HG03565 (cell line): ENCODE measurements around the gene FBP1.
"Not testable (repeated sequence)": the region's sequence is repeated elsewhere in the genome, so short reads cannot be mapped to it uniquely, and the experiment has no call there.

ENCODE experiments used
- ATAC-seq: cut with Tn5 transposase; IDR thresholded peaks from one replicate; pipeline ENCODE4 v1.9.1; 2021; ENCODE audit warnings: mild to moderate bottlenecking, moderate library complexity; ENCODE audit not compliant: unreplicated experiment

FBP1 gene

GRCh38 chr9:94586316-94586715 lies 53.0 kb downstream of the FBP1 start:
- ATAC-seq, result no peak

- no peak for ATAC-seq
These were observed 54.8 kb downstream of the FBP1 start for GRCh38 chr9:94584555-94584954.

- ATAC-seq, result no peak
These were observed 57.6 kb downstream of the FBP1 start for GRCh38 chr9:94581728-94582127.

GRCh38 chr9:94577571-94577970 lies 61.7 kb downstream of the FBP1 start:
- ATAC-seq, result no peak

- no peak for ATAC-seq
These were observed 62.3 kb downstream of the FBP1 start for GRCh38 chr9:94577036-94577435.

GRCh38 chr9:94576131-94576530 lies 63.2 kb downstream of the FBP1 start:
- no peak for ATAC-seq

GRCh38 chr9:94568972-94569712 lies 70.2 kb downstream of the FBP1 start:
- no peak for ATAC-seq

GRCh38 chr9:94568250-94568889 lies 70.9 kb downstream of the FBP1 start:
- no peak for ATAC-seq

GRCh38 chr9:94567271-94567670 lies 72.0 kb downstream of the FBP1 start:
- ATAC-seq, result no peak

GRCh38 chr9:94566550-94566949 lies 72.8 kb downstream of the FBP1 start:
- no peak for ATAC-seq

- not testable (repeated sequence) for ATAC-seq
These were observed 75.0 kb downstream of the FBP1 start for GRCh38 chr9:94564279-94564678.

- no peak for ATAC-seq
These were observed 75.8 kb downstream of the FBP1 start for GRCh38 chr9:94563548-94563947.

GRCh38 chr9:94560237-94560636 lies 79.1 kb downstream of the FBP1 start:
- no peak for ATAC-seq

GRCh38 chr9:94557376-94557775 lies 81.9 kb downstream of the FBP1 start:
- no peak for ATAC-seq

GRCh38 chr9:94554439-94555331 lies 84.6 kb downstream of the FBP1 start, which contains the start of gene PCAT7:
Gene PCAT7, plus strand, starts transcription at chr9:94555083.
- no peak for ATAC-seq

- no peak for ATAC-seq
These were observed 85.3 kb downstream of the FBP1 start for GRCh38 chr9:94554078-94554438.
